ENCODE results near the gene COQ8A.

Gene COQ8A

DNA sequence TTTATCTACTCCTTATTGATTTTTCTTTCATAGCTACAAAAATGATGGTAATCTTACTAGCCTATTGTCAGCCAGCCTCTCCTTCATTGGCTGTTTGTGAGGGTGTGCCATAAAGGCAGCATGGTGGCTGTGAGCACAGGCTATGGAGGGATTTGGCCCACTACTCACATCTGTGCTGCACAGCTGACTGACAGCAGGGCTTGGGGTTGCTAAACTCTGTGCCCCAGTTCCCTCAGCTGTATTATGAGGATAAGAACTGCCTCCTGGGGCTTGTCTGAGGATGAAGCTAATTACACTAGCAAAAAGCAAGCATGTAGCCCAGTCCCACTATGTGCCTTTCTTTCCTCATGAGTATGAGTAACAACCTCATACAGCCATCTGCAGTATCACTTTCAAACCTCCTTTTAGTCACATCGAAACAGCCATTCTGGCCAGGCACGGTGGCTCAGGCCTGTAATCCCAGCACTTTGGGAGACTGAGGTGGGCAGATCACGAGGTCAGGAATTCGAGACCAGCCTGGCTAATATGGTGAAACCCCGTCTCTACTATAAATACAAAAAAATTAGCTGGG, 66.2 kb downstream of the COQ8A start:
- Histone ChIP-seq H3K4me1 (ENCODE audit: insufficient read depth, low read length) (no peaks in the 10 kb centered on the region), H3K4me3 (ENCODE audit: low read depth in 1 of 2, low read length in 2 of 2) (no peak overlapping the region), H3K36me3 (ENCODE audit: insufficient read depth, low read length) (peaks cover 24% of the 10 kb centered on the region), H3K9ac (ENCODE audit: low read length) (no peak overlapping the region), H3K27me3 (ENCODE audit: control insufficient read depth in 1 of 2, insufficient read depth in 2 of 2, low read length in 2 of 2) (no peaks in the 10 kb centered on the region), H3K9me3 (ENCODE audit: low read length) (no peaks in the 10 kb centered on the region), H3K27ac (ENCODE audit: low read depth, low read length) (no peak overlapping the region)

GRCh38 chr1:227009937-227010336, 69.8 kb downstream of the COQ8A start:
- H3K4me1 ChIP-seq (ENCODE audit: insufficient read depth, low read length) = no peaks in the 10 kb centered on the region
- H3K4me3 ChIP-seq (ENCODE audit: low read depth in 1 of 2, low read length in 2 of 2) = no peak overlapping the region
- H3K9me3 ChIP-seq (ENCODE audit: low read length) = no peaks in the 10 kb centered on the region
- H3K9ac ChIP-seq (ENCODE audit: low read length) = no peak overlapping the region
- H3K36me3 ChIP-seq (ENCODE audit: insufficient read depth, low read length) = peaks cover 7% of the 10 kb centered on the region
- H3K27me3 ChIP-seq (ENCODE audit: control insufficient read depth in 1 of 2, insufficient read depth in 2 of 2, low read length in 2 of 2) = no peaks in the 10 kb centered on the region
- H3K27ac ChIP-seq (ENCODE audit: low read depth, low read length) = no peak overlapping the region

DNA sequence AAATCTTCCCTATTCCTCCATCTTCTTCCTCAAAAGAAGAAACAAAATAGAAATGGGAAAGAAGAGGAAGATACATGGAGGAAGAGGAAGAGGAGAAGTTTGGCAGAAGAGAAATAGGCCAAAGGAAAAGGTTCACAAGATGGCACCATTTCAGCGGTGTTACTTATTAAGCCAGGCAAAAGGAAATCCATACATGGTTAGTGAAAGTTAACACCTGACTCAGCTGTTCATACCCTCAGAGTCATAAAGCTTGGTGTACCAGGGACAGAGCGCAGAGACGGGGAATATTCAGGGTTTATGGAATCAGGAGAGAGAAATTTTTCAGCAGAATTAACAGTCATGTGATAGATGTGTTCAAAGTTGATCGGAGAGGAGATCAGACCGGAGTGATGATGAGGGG, 70.6 kb downstream of the COQ8A start:
- Histone ChIP-seq H3K36me3 (ENCODE audit: insufficient read depth, low read length) (peaks cover 11% of the 10 kb centered on the region), H3K9me3 (ENCODE audit: low read length) (no peaks in the 10 kb centered on the region), H3K4me1 (ENCODE audit: insufficient read depth, low read length) (no peaks in the 10 kb centered on the region), H3K27ac (ENCODE audit: low read depth, low read length) (no peak overlapping the region), H3K9ac (ENCODE audit: low read length) (no peak overlapping the region), H3K27me3 (ENCODE audit: control insufficient read depth in 1 of 2, insufficient read depth in 2 of 2, low read length in 2 of 2) (no peaks in the 10 kb centered on the region), H3K4me3 (ENCODE audit: low read depth in 1 of 2, low read length in 2 of 2) (no peak overlapping the region)

GRCh38 chr1:227016990-227017389, 76.9 kb downstream of the COQ8A start:
- H3K9ac ChIP-seq (ENCODE audit: low read length) = no peak overlapping the region
- H3K4me3 ChIP-seq (ENCODE audit: low read depth in 1 of 2, low read length in 2 of 2) = no peak overlapping the region
- no peaks in the 10 kb centered on the region for H3K9me3 ChIP-seq (ENCODE audit: low read length)
- peaks cover 18% of the 10 kb centered on the region for H3K36me3 ChIP-seq (ENCODE audit: insufficient read depth, low read length)
- H3K27me3 ChIP-seq (ENCODE audit: control insufficient read depth in 1 of 2, insufficient read depth in 2 of 2, low read length in 2 of 2) = no peaks in the 10 kb centered on the region
- no peak overlapping the region for H3K27ac ChIP-seq (ENCODE audit: low read depth, low read length)
- H3K4me1 ChIP-seq (ENCODE audit: insufficient read depth, low read length) = no peaks in the 10 kb centered on the region

- H3K27ac ChIP-seq (ENCODE audit: low read depth, low read length) = no peak overlapping the region
- H3K9ac ChIP-seq (ENCODE audit: low read length) = no peak overlapping the region
- no peaks in the 10 kb centered on the region for H3K27me3 ChIP-seq (ENCODE audit: control insufficient read depth in 1 of 2, insufficient read depth in 2 of 2, low read length in 2 of 2)
- H3K36me3 ChIP-seq (ENCODE audit: insufficient read depth, low read length) = peaks cover 35% of the 10 kb centered on the region
- H3K9me3 ChIP-seq (ENCODE audit: low read length) = no peaks in the 10 kb centered on the region
- H3K4me1 ChIP-seq (ENCODE audit: insufficient read depth, low read length) = no peaks in the 10 kb centered on the region
- H3K4me3 ChIP-seq (ENCODE audit: low read depth in 1 of 2, low read length in 2 of 2) = no peak overlapping the region
Measured at GRCh38 chr1:227032396-227032795, 92.3 kb downstream of the COQ8A start.

- no peak overlapping the region for H3K9ac ChIP-seq (ENCODE audit: low read length)
- peaks cover 32% of the 10 kb centered on the region for H3K36me3 ChIP-seq (ENCODE audit: insufficient read depth, low read length)
- no peaks in the 10 kb centered on the region for H3K9me3 ChIP-seq (ENCODE audit: low read length)
- no peaks in the 10 kb centered on the region for H3K27me3 ChIP-seq (ENCODE audit: control insufficient read depth in 1 of 2, insufficient read depth in 2 of 2, low read length in 2 of 2)
- H3K4me3 ChIP-seq (ENCODE audit: low read depth in 1 of 2, low read length in 2 of 2) = no peak overlapping the region
- no peaks in the 10 kb centered on the region for H3K4me1 ChIP-seq (ENCODE audit: insufficient read depth, low read length)
- no peak overlapping the region for H3K27ac ChIP-seq (ENCODE audit: low read depth, low read length)
Measured at GRCh38 chr1:227033880-227034279, 93.8 kb downstream of the COQ8A start.

- Histone ChIP-seq H3K36me3 (ENCODE audit: insufficient read depth, low read length) (peaks cover 27% of the 10 kb centered on the region), H3K4me3 (ENCODE audit: low read depth in 1 of 2, low read length in 2 of 2) (no peak overlapping the region), H3K27ac (ENCODE audit: low read depth, low read length) (no peak overlapping the region), H3K27me3 (ENCODE audit: control insufficient read depth in 1 of 2, insufficient read depth in 2 of 2, low read length in 2 of 2) (no peaks in the 10 kb centered on the region), H3K9me3 (ENCODE audit: low read length) (no peaks in the 10 kb centered on the region), H3K9ac (ENCODE audit: low read length) (no peak overlapping the region), H3K4me1 (ENCODE audit: insufficient read depth, low read length) (no peaks in the 10 kb centered on the region)
Measured at GRCh38 chr1:227035316-227035715, 95.2 kb downstream of the COQ8A start.

GRCh38 chr1:227037121-227037520, 97.0 kb downstream of the COQ8A start:
- H3K4me1 ChIP-seq (ENCODE audit: insufficient read depth, low read length) = no peaks in the 10 kb centered on the region
- no peaks in the 10 kb centered on the region for H3K27me3 ChIP-seq (ENCODE audit: control insufficient read depth in 1 of 2, insufficient read depth in 2 of 2, low read length in 2 of 2)
- no peak overlapping the region for H3K4me3 ChIP-seq (ENCODE audit: low read depth in 1 of 2, low read length in 2 of 2)
- H3K9me3 ChIP-seq (ENCODE audit: low read length) = no peaks in the 10 kb centered on the region
- no peak overlapping the region for H3K27ac ChIP-seq (ENCODE audit: low read depth, low read length)
- no peak overlapping the region for H3K9ac ChIP-seq (ENCODE audit: low read length)
- peaks cover 27% of the 10 kb centered on the region for H3K36me3 ChIP-seq (ENCODE audit: insufficient read depth, low read length)
